Measurements from ENCODE around the gene TGIF1. TPM values are rescaled to one million over a fixed set of nuclear protein-coding genes. Genes with fewer than 3 reads are reported as not detected.

The TGIF1 gene
- total RNA-seq, 2 donors from 2014 or later, result 56.3 to 71.7 TPM

DNA sequence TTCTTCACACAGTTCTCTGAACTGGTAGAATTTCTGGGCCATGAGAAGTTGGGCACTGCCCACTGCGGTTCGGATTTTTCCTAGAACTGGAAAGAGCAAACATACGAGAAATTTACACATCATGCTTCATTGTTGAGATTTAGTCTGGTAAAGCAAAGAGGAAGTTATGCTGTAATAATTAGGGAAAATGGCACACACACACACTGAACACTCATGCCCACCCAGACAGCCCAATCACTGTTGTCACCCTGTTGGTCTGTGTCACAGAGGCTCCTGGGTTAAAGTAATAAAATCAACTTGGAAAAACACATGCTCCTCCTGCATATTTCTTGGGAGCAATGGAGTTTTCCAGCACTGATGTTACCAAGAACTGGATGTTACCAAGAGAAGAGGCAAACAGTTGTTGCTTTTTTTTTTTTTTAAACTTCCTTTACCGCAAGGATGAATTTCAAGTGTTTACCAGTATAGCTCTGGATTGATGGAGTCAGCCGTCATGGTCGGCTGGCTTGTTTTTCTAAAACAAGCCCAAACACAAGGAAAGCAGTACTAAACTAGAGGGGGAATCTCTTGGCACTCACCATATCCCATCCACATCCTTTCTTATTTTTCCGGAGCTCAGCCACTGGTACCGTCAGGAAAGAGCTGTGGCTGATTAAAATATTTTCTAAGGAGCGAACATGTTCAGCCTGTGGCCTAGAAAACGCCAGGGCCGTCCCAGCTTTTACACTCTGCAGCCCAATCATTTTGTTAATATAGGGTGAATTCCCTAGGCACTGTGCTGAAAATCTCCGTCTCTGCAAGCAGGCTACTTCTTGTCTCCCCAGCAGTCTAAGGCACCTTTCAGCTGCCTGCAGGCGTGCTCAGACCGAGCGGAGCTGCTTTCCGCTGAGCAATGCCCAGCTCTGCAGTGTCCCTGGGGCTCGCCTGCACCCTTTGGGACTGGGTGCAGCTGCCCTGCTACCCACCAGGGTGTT is 58.9 kb downstream of the TGIF1 start:
- ATAC-seq, result no peak
- DNase-seq, result no peak
- no peaks in the 10 kb centered on the region for H3K27me3 Mint-ChIP-seq
- H3K27ac Mint-ChIP-seq, result no peak overlapping the region
- peaks cover 7% of the 10 kb centered on the region for H3K4me1 Mint-ChIP-seq
- no peaks in the 10 kb centered on the region for H3K9me3 ChIP-seq (ENCODE audit: control insufficient read depth, low read length, poor library complexity, severe bottlenecking)
- no peaks in the 10 kb centered on the region for H3K36me3 Mint-ChIP-seq (ENCODE audit: low read depth)
- no peak overlapping the region for H3K4me3 Mint-ChIP-seq

Other genes starting within 250 kb of the TGIF1 start
- gene MYOM1, start 230.2 kb upstream of the TGIF1 start, total RNA-seq, result 1 to 10 TPM in 1 of 2 donors, under 1 TPM in 1; 0.92 to 3.2 TPM
- gene MYL12A, start 202.4 kb upstream of the TGIF1 start, total RNA-seq, result 100 to 1,000 TPM; 480 to 500 TPM
- 100 to 1,000 TPM; 172 to 178 TPM for gene MYL12B, start 188.0 kb upstream of the TGIF1 start, total RNA-seq

Measured in T-helper 17 cell (primary cell).